Mesendoderm (in vitro differentiated cells): Measurements from ENCODE around the gene ASCC2.
"Not testable (repeated sequence)": the region's sequence is repeated elsewhere in the genome, so short reads cannot be mapped to it uniquely, and the experiment has no call there.

Experiments
- DNase-seq: peaks from one replicate; pipeline ENCODE4 v3.0.0; 2013
- H2AK5ac ChIP-seq: 2 replicates; pipeline ENCODE4 v1.6.1; 2013; ENCODE audit warnings: low read length, inconsistent platforms
- H2BK120ac ChIP-seq: 2 replicates; pipeline ENCODE4 v1.6.1; 2013; ENCODE audit warnings: low read depth, mild to moderate bottlenecking, low read length, moderate library complexity, mixed read lengths
- H2BK15ac ChIP-seq: replicated peaks from 2 replicates; pipeline ENCODE4 v1.6.1; 2013; ENCODE audit warnings: low read depth, mild to moderate bottlenecking, moderate library complexity
- H2BK5ac ChIP-seq: 2 replicates; pipeline ENCODE4 v1.6.1; 2013; ENCODE audit warnings: low read length, inconsistent platforms
- H3K18ac ChIP-seq: 2 replicates; pipeline ENCODE4 v1.6.1; 2013; ENCODE audit warnings: mild to moderate bottlenecking, low read length, mixed read lengths
- H3K23ac ChIP-seq: one replicate; pipeline ENCODE4 v1.6.1; 2013; ENCODE audit warnings: low read length
- H3K27ac ChIP-seq: 2 replicates; pipeline ENCODE4 v1.5.1; 2013; ENCODE audit warnings: low read depth, mild to moderate bottlenecking, inconsistent platforms, low read length, moderate library complexity
- H3K27me3 ChIP-seq: 2 replicates; pipeline ENCODE4 v1.6.1; 2013; ENCODE audit warnings: low read length, control low read depth, mild to moderate bottlenecking, inconsistent platforms; ENCODE audit not compliant: insufficient read depth, poor library complexity
- H3K36me3 ChIP-seq: 2 replicates; pipeline ENCODE4 v1.6.1; 2013; ENCODE audit warnings: low read length, inconsistent platforms; ENCODE audit not compliant: control insufficient read depth, insufficient read depth
- H3K4ac ChIP-seq: one replicate; pipeline ENCODE4 v1.6.1; 2013; ENCODE audit warnings: low read depth, mild to moderate bottlenecking, low read length, moderate library complexity
- H3K4me1 ChIP-seq: 2 replicates; pipeline ENCODE4 v1.6.1; 2013; ENCODE audit warnings: low read depth, low read length, inconsistent platforms; ENCODE audit not compliant: control insufficient read depth
- H3K4me2 ChIP-seq: 2 replicates; pipeline ENCODE4 v1.6.1; 2013; ENCODE audit warnings: low read length
- H3K4me3 ChIP-seq: 2 replicates; pipeline ENCODE4 v1.5.1; 2013; ENCODE audit warnings: mild to moderate bottlenecking, low read length
- H3K56ac ChIP-seq: one replicate; pipeline ENCODE4 v1.6.1; 2013; ENCODE audit warnings: low read length
- H3K79me1 ChIP-seq: 2 replicates; pipeline ENCODE4 v1.6.1; 2013; ENCODE audit warnings: low read length, inconsistent platforms
- H3K79me2 ChIP-seq: 2 replicates; pipeline ENCODE4 v1.6.1; 2013; ENCODE audit warnings: mild to moderate bottlenecking, low read length; ENCODE audit not compliant: control insufficient read depth, insufficient read depth
- H3K9ac ChIP-seq: 2 replicates; pipeline ENCODE4 v1.6.1; 2013; ENCODE audit warnings: low read length, inconsistent platforms
- H4K5ac ChIP-seq: one replicate; pipeline ENCODE4 v1.6.1; 2013; ENCODE audit warnings: low read length
- H4K8ac ChIP-seq: one replicate; pipeline ENCODE4 v1.6.1; 2013; ENCODE audit warnings: low read depth, mild to moderate bottlenecking, control low read depth, low read length, moderate library complexity
- WGBS: extraction: QIAGEN DNeasy Blood & Tissue Kit; methylation state at CpG from one replicate; pipeline ENCODE4 v1.1.7; 2013; ENCODE audit warnings: low lambda C conversion rate, missing lambda C conversion rate; ENCODE audit not compliant: insufficient coverage; ENCODE audit errors: extremely low coverage; 5-methylcytosine and 5-hydroxymethylcytosine counted together

The ASCC2 gene

GRCh38 chr22:29839039-29839438 is 965 bp upstream of the ASCC2 start:
- H2BK15ac ChIP-seq = no peak overlapping the region
- H3K79me2 ChIP-seq = peaks cover 3% of the 10 kb centered on the region
- no peaks in the 10 kb centered on the region for H3K36me3 ChIP-seq
- peaks cover 5% of the 10 kb centered on the region for H3K4me1 ChIP-seq
- H3K56ac ChIP-seq = no peak overlapping the region
- no peak overlapping the region for H3K4me3 ChIP-seq
- H3K4me2 ChIP-seq = no peak overlapping the region
- no peak overlapping the region for H3K4ac ChIP-seq
- no peaks in the 10 kb centered on the region for H3K27me3 ChIP-seq
- H3K9ac ChIP-seq = no peak overlapping the region
- no peak overlapping the region for H2BK120ac ChIP-seq
- no CpG with 5 or more reads among the region's 1 CpG for WGBS
- no peak overlapping the region for H4K8ac ChIP-seq
- H3K18ac ChIP-seq = no peak overlapping the region
- H2AK5ac ChIP-seq = no peak overlapping the region
- no peak overlapping the region for H4K5ac ChIP-seq
- no peak for DNase-seq
- no peak overlapping the region for H3K27ac ChIP-seq
- no peak overlapping the region for H2BK5ac ChIP-seq
- peaks cover 7% of the 10 kb centered on the region for H3K79me1 ChIP-seq
- H3K23ac ChIP-seq = no peak overlapping the region

GRCh38 chr22:29838599-29838956 is 504 bp upstream of the ASCC2 start:
- Histone ChIP-seq H3K4me1 (peaks cover 5% of the 10 kb centered on the region), H4K5ac (no peak overlapping the region), H3K79me2 (peaks cover 3% of the 10 kb centered on the region), H3K56ac (peak overlapping the region; percentile 69), H3K23ac (no peak overlapping the region), H3K4me2 (peak overlapping the region; percentile 46), H3K27me3 (no peaks in the 10 kb centered on the region), H2BK5ac (no peak overlapping the region), H3K9ac (peak overlapping the region; percentile 43), H2BK15ac (no peak overlapping the region), H2AK5ac (no peak overlapping the region), H3K36me3 (no peaks in the 10 kb centered on the region), H3K4ac (no peak overlapping the region), H3K27ac (no peak overlapping the region), H2BK120ac (no peak overlapping the region), H3K4me3 (no peak overlapping the region), H3K18ac (peak overlapping the region; percentile 88), H4K8ac (peak overlapping the region; percentile 90), H3K79me1 (peaks cover 7% of the 10 kb centered on the region)
- DNase-seq = no peak
- no CpG with 5 or more reads among the region's 5 CpGs for WGBS

- not testable (repeated sequence) for H3K27me3 ChIP-seq, H3K4me2 ChIP-seq, H3K4me1 ChIP-seq, H3K23ac ChIP-seq, H3K79me2 ChIP-seq, H3K79me1 ChIP-seq, H3K36me3 ChIP-seq, DNase-seq, H3K4me3 ChIP-seq, H3K9ac ChIP-seq, H3K4ac ChIP-seq, H4K5ac ChIP-seq, H2BK5ac ChIP-seq, H3K18ac ChIP-seq, H4K8ac ChIP-seq, H3K56ac ChIP-seq, H3K27ac ChIP-seq, H2BK120ac ChIP-seq, H2BK15ac ChIP-seq, H2AK5ac ChIP-seq
- no CpG with 5 or more reads among the region's 18 CpGs for WGBS
Measured at GRCh38 chr22:29836791-29837370, 1.2 kb downstream of the ASCC2 start.

DNA sequence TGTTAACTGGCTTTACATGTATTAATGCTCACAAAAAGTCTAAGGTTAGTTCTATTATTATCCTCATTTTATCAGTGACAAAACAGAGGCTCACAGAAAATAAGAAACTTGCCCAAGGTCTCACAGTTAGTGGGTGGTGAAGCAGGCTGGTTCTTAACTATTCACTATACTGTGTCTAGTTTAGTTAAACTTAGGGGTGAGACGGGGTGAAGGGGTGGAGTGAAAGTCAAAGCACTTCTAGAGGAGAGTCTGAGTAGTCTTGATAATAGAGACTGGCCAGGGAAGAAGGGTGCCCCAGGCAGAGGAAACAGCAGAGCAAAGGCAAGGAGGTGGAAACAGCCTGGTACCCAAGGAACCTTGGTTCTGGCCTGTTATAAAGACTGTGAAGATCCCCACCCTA is 4.0 kb downstream of the ASCC2 start:
- Histone ChIP-seq H3K9ac (no peak overlapping the region), H4K8ac (no peak overlapping the region), H3K79me2 (peaks cover 3% of the 10 kb centered on the region), H3K4ac (no peak overlapping the region), H3K27ac (no peak overlapping the region), H4K5ac (no peak overlapping the region), H2BK5ac (no peak overlapping the region), H3K36me3 (no peaks in the 10 kb centered on the region), H2BK120ac (no peak overlapping the region), H3K23ac (no peak overlapping the region), H3K18ac (no peak overlapping the region), H2AK5ac (no peak overlapping the region), H3K4me1 (peaks cover 5% of the 10 kb centered on the region), H3K56ac (no peak overlapping the region), H3K4me3 (no peak overlapping the region), H3K79me1 (peaks cover 7% of the 10 kb centered on the region), H3K27me3 (no peaks in the 10 kb centered on the region), H2BK15ac (no peak overlapping the region), H3K4me2 (no peak overlapping the region)
- no CpG with 5 or more reads among the region's 1 CpG for WGBS
- no peak for DNase-seq

- H3K9ac ChIP-seq = no peak overlapping the region
- no peak overlapping the region for H2BK5ac ChIP-seq
- H3K27ac ChIP-seq = no peak overlapping the region
- H3K4ac ChIP-seq = no peak overlapping the region
- H3K56ac ChIP-seq = no peak overlapping the region
- no peak overlapping the region for H2BK15ac ChIP-seq
- no peak overlapping the region for H3K4me3 ChIP-seq
- no peaks in the 10 kb centered on the region for H3K36me3 ChIP-seq
- H3K4me2 ChIP-seq = no peak overlapping the region
- no peak overlapping the region for H4K5ac ChIP-seq
- no peaks in the 10 kb centered on the region for H3K27me3 ChIP-seq
- H2AK5ac ChIP-seq = no peak overlapping the region
- no CpG with 5 or more reads among the region's 7 CpGs for WGBS
- no peak overlapping the region for H3K23ac ChIP-seq
- H3K4me1 ChIP-seq = peaks cover 4% of the 10 kb centered on the region
- H3K79me1 ChIP-seq = peaks cover 7% of the 10 kb centered on the region
- no peak overlapping the region for H4K8ac ChIP-seq
- no peak overlapping the region for H3K18ac ChIP-seq
- peaks cover 3% of the 10 kb centered on the region for H3K79me2 ChIP-seq
- no peak overlapping the region for H2BK120ac ChIP-seq
- no peak for DNase-seq
Measured at GRCh38 chr22:29833392-29833965, 4.6 kb downstream of the ASCC2 start.

DNA sequence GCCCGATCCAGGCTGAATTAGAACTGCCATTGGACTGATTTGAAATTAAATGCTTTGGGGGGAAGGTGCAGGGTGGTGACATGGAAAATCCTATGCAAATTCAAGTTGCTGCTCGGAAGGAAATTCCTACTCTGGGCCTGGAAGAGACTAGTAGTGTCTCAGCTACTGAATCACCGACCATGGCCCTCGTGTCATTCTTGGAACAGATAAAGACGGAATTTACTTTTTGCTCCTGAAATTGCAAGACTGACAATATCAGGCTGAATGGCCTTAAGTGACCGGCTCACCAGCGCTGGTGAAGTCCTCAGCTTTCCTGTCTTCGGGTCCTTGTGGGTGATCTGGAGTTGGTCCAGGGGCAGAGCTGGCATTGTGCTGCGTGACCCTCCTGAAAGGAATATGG is 6.1 kb downstream of the ASCC2 start:
- Histone ChIP-seq H3K4me1 (no peaks in the 10 kb centered on the region), H3K79me2 (no peaks in the 10 kb centered on the region), H3K9ac (no peak overlapping the region), H3K79me1 (peaks cover 2% of the 10 kb centered on the region), H3K23ac (no peak overlapping the region), H3K18ac (no peak overlapping the region), H2BK5ac (no peak overlapping the region), H3K4ac (no peak overlapping the region), H3K4me3 (no peak overlapping the region), H3K4me2 (no peak overlapping the region), H2BK15ac (no peak overlapping the region), H3K27me3 (no peaks in the 10 kb centered on the region), H3K27ac (no peak overlapping the region), H2AK5ac (no peak overlapping the region), H2BK120ac (no peak overlapping the region), H4K8ac (no peak overlapping the region), H3K56ac (peak overlapping the region; percentile 7), H4K5ac (no peak overlapping the region), H3K36me3 (no peaks in the 10 kb centered on the region)
- no peak for DNase-seq
- WGBS = no CpG with 5 or more reads among the region's 9 CpGs
